Parathyroid adenoma (tissue), 2 donors: Measurements from ENCODE around the gene EIPR1.

Source experiments
- H2AFZ ChIP-seq: fragments of 300-600 bp; sonication (generic); one replicate; pipeline ENCODE4 v1.7.0; 2017; ENCODE audit warnings: antibody characterized with exemption, mild to moderate bottlenecking
- H3K27ac ChIP-seq: fragments of 300-600 bp; sonication (generic); one replicate; pipeline ENCODE4 v1.7.0; 2017
- H3K27me3 ChIP-seq: fragments of 300-600 bp; sonication (generic); one replicate; pipeline ENCODE4 v1.7.0; 2017; ENCODE audit warnings: low read length; ENCODE audit not compliant: control insufficient read depth, insufficient read depth
- H3K36me3 ChIP-seq: fragments of 300-600 bp; sonication (generic); one replicate; pipeline ENCODE4 v1.7.0; 2017; ENCODE audit warnings: low read length; ENCODE audit not compliant: control insufficient read depth, insufficient read depth
- H3K4me1 ChIP-seq: fragments of 300-600 bp; sonication (generic); one replicate; pipeline ENCODE4 v1.7.0; 2017; ENCODE audit warnings: control low read depth
- H3K4me2 ChIP-seq: fragments of 300-600 bp; sonication (generic); one replicate; pipeline ENCODE4 v1.7.0; 2017; ENCODE audit warnings: low read length
- H3K4me3 ChIP-seq: fragments of 300-600 bp; sonication (generic); one replicate; pipeline ENCODE4 v1.7.0; 2017; ENCODE audit warnings: low read depth, low read length
- H3K79me2 ChIP-seq: fragments of 300-600 bp; sonication (generic); one replicate; pipeline ENCODE4 v1.7.0; 2017; ENCODE audit warnings: control low read depth
- H3K9ac ChIP-seq: fragments of 300-600 bp; sonication (generic); one replicate; pipeline ENCODE4 v1.7.0; 2017; ENCODE audit warnings: mild to moderate bottlenecking
- H3K9me3 ChIP-seq: fragments of 300-600 bp; sonication (generic); one replicate; pipeline ENCODE4 v1.7.0; 2017; ENCODE audit warnings: low read length; ENCODE audit not compliant: control insufficient read depth
- CTCF ChIP-seq: fragments of 300-600 bp; sonication (generic); IDR thresholded peaks from one replicate; pipeline ENCODE4 v1.7.0; 2017; ENCODE audit warnings: antibody characterized with exemption, mild to moderate bottlenecking
- donor health status: primary hyperparathyroidism.

EIPR1 gene

GRCh38 chr2:3185256-3185655 lies 192.4 kb downstream of the EIPR1 start:
- Histone ChIP-seq H3K79me2 (peaks cover 12% of the 10 kb centered on the region), H3K9me3 (no peaks in the 10 kb centered on the region), H3K4me1 (no peaks in the 10 kb centered on the region), H3K9ac (no peak overlapping the region), H3K4me2 (no peak overlapping the region), H3K27me3 (no peaks in the 10 kb centered on the region), H3K36me3 (no peaks in the 10 kb centered on the region), H2AFZ (no peak overlapping the region), H3K27ac (no peak overlapping the region), H3K4me3 (no peak overlapping the region)
- TF ChIP-seq CTCF = no peak

- no peak overlapping the region for H3K9ac ChIP-seq
- no peaks in the 10 kb centered on the region for H3K9me3 ChIP-seq
- no peak overlapping the region for H3K4me2 ChIP-seq
- H3K4me3 ChIP-seq = no peak overlapping the region
- no peaks in the 10 kb centered on the region for H3K4me1 ChIP-seq
- no peak overlapping the region for H2AFZ ChIP-seq
- no peaks in the 10 kb centered on the region for H3K27me3 ChIP-seq
- peaks cover 12% of the 10 kb centered on the region for H3K79me2 ChIP-seq
- no peak overlapping the region for H3K27ac ChIP-seq
- H3K36me3 ChIP-seq = no peaks in the 10 kb centered on the region
- no peak for TF ChIP-seq CTCF
These were observed 193.5 kb downstream of the EIPR1 start for GRCh38 chr2:3184167-3184566.

GRCh38 chr2:3183766-3184165 lies 193.9 kb downstream of the EIPR1 start:
- Histone ChIP-seq H3K9ac (no peak overlapping the region), H3K27ac (no peak overlapping the region), H3K27me3 (no peaks in the 10 kb centered on the region), H3K36me3 (no peaks in the 10 kb centered on the region), H2AFZ (no peak overlapping the region), H3K9me3 (no peaks in the 10 kb centered on the region), H3K79me2 (peaks cover 12% of the 10 kb centered on the region), H3K4me2 (no peak overlapping the region), H3K4me3 (no peak overlapping the region), H3K4me1 (no peaks in the 10 kb centered on the region)
- TF ChIP-seq CTCF = no peak

- H3K79me2 ChIP-seq = peaks cover 7% of the 10 kb centered on the region
These were observed 194.8 kb downstream of the EIPR1 start for GRCh38 chr2:3182848-3183247.

More at GRCh38 chr2:3182848-3183247, 194.8 kb downstream of the EIPR1 start:
- H3K4me1 ChIP-seq = no peaks in the 10 kb centered on the region
- no peak overlapping the region for H3K4me2 ChIP-seq
- H3K9me3 ChIP-seq = no peaks in the 10 kb centered on the region
- no peak overlapping the region for H2AFZ ChIP-seq
- no peaks in the 10 kb centered on the region for H3K27me3 ChIP-seq
- no peak overlapping the region for H3K4me3 ChIP-seq
- no peak overlapping the region for H3K27ac ChIP-seq
- H3K36me3 ChIP-seq = no peaks in the 10 kb centered on the region
- H3K9ac ChIP-seq = no peak overlapping the region
- no peak for TF ChIP-seq CTCF
